ENCODE measurements around the gene E2F1.

DNA sequence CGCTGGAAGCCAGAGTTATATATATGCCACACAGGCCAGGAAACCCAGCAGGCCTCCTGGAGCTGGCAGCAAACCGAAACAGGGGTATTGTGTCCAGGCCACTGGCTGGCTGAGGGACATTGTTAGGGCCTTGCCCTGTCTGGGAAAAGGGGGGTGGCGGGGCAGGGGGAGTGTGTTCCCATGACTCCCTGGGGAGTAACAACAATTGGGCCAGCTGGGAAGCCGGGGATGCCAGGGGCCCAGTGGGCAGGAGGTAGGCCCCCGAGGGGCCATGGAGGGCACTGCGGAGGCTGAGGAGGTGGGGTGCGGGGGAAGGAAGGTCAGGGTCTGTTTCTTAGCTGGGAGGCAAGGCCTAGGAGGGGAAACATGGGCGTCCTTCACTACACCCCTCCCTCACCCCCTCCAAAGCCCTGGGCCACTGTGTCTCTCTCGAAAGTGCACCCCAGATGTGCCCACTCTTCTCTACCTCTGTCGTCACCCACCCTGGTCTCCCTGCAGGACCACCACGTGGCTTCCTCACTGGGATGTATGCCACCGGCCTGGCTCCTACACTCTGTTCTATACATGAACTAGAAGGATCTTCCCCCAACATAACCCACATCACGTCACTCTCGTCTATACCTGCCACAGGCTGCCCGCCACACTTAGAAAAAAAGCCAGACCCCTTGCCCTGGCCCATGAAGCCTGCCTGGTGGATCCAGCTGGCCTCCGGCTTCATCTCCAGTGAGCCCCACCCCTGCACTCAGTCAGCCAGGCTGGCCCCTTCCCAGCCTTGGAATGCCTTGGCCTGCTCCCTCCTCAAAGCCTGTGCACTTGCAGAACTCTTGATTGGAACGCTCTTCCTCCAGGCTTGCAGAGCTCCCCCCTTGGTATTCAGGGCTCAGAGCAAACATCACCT lies 7.8 kb upstream of the E2F1 start:
- TF ChIP-seq, protein P1, sequence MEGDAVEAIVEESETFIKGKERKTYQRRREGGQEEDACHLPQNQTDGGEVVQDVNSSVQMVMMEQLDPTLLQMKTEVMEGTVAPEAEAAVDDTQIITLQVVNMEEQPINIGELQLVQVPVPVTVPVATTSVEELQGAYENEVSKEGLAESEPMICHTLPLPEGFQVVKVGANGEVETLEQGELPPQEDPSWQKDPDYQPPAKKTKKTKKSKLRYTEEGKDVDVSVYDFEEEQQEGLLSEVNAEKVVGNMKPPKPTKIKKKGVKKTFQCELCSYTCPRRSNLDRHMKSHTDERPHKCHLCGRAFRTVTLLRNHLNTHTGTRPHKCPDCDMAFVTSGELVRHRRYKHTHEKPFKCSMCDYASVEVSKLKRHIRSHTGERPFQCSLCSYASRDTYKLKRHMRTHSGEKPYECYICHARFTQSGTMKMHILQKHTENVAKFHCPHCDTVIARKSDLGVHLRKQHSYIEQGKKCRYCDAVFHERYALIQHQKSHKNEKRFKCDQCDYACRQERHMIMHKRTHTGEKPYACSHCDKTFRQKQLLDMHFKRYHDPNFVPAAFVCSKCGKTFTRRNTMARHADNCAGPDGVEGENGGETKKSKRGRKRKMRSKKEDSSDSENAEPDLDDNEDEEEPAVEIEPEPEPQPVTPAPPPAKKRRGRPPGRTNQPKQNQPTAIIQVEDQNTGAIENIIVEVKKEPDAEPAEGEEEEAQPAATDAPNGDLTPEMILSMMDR (IDR thresholded peaks at IDR 0.05) = no peak
- no peak for TF ChIP-seq POLR2A (IDR thresholded peaks at IDR 0.05)
- no peak for TF ChIP-seq EP300 (IDR thresholded peaks at IDR 0.05)

All from tibial nerve (tissue), 4 donors.